Measurements from ENCODE around the gene RNH1. TPM values are rescaled to one million over a fixed set of nuclear protein-coding genes. Genes with fewer than 3 reads are reported as not detected.

RNH1 gene
- polyA plus RNA-seq, 4 donors, result 67.0 to 117 (median 102) TPM

GRCh38 chr11:461626-462025, 45.4 kb downstream of the RNH1 start:
- DNase-seq (ENCODE audit: low read depth in 4 of 4, low spot score in 2 of 4), result no peak

- DNase-seq (ENCODE audit: low read depth in 4 of 4, low spot score in 2 of 4), result no peak
Observed at GRCh38 chr11:460331-461199, 46.5 kb downstream of the RNH1 start.

GRCh38 chr11:459511-460220, 47.4 kb downstream of the RNH1 start:
- DNase-seq (ENCODE audit: low read depth in 4 of 4, low spot score in 2 of 4), result no peak

GRCh38 chr11:457111-457760, 49.8 kb downstream of the RNH1 start:
- no peak for DNase-seq (ENCODE audit: low read depth in 4 of 4, low spot score in 2 of 4)

GRCh38 chr11:456533-456932, 50.5 kb downstream of the RNH1 start:
- DNase-seq (ENCODE audit: low read depth in 4 of 4, low spot score in 2 of 4), result no peak

- no peak for DNase-seq (ENCODE audit: low read depth in 4 of 4, low spot score in 2 of 4)
Observed at GRCh38 chr11:455566-456147, 51.4 kb downstream of the RNH1 start.

GRCh38 chr11:454801-455565, 52.1 kb downstream of the RNH1 start:
- DNase-seq (ENCODE audit: low read depth in 4 of 4, low spot score in 2 of 4), result no peak

GRCh38 chr11:454043-454442, 53.0 kb downstream of the RNH1 start:
- no peak for DNase-seq (ENCODE audit: low read depth in 4 of 4, low spot score in 2 of 4)

- DNase-seq (ENCODE audit: low read depth in 4 of 4, low spot score in 2 of 4), result no peak
Observed at GRCh38 chr11:453564-453963, 53.5 kb downstream of the RNH1 start.

- no peak for DNase-seq (ENCODE audit: low read depth in 4 of 4, low spot score in 2 of 4)
Observed at GRCh38 chr11:452916-453527, 54.0 kb downstream of the RNH1 start.

- DNase-seq (ENCODE audit: low read depth in 4 of 4, low spot score in 2 of 4), result no peak
Observed at GRCh38 chr11:452203-452744, 54.8 kb downstream of the RNH1 start.

GRCh38 chr11:451738-452137, 55.3 kb downstream of the RNH1 start:
- no peak for DNase-seq (ENCODE audit: low read depth in 4 of 4, low spot score in 2 of 4)

- DNase-seq (ENCODE audit: low read depth in 4 of 4, low spot score in 2 of 4), result no peak
Observed at GRCh38 chr11:450809-451451, 56.1 kb downstream of the RNH1 start.

- DNase-seq (ENCODE audit: low read depth in 4 of 4, low spot score in 2 of 4), result peak; percentile 82 to 94 (median 87)
Observed at GRCh38 chr11:449889-450808, 56.9 kb downstream of the RNH1 start, which contains the start of gene PTDSS2. Gene PTDSS2 (plus strand): TSS chr11:450279. CDS start chr11:450456, 177 bp downstream.

GRCh38 chr11:447923-448731, 58.9 kb downstream of the RNH1 start:
- DNase-seq (ENCODE audit: low read depth in 4 of 4, low spot score in 2 of 4), result peak; percentile 78 to 87 (median 80)

- DNase-seq (ENCODE audit: low read depth in 4 of 4, low spot score in 2 of 4), result no peak
Observed at GRCh38 chr11:446891-447290, 60.2 kb downstream of the RNH1 start.

Data from left renal cortex interstitium (tissue), 4 donors.